SK-N-MC (cell line): Measurements from ENCODE around the gene HMCES.
A peak's percentile ranks its signal among the peaks of the same experiment; 100 is the strongest.

Experiments
- DNase-seq: peaks from one replicate; pipeline ENCODE4 v3.0.0-alpha.2; 2011; ENCODE audit warnings: low read depth, low spot score
- H3K27ac ChIP-seq: fragments of 200-600 bp; sonication (generic); 2 replicates; pipeline ENCODE4 v1.5.1; 2016; ENCODE audit warnings: mixed run types
- H3K36me3 ChIP-seq: fragments of 200-600 bp; sonication (generic); 2 replicates; pipeline ENCODE4 v1.6.1; 2017; ENCODE audit warnings: antibody characterized with exemption, low read length, mixed read lengths; ENCODE audit not compliant: insufficient read depth
- H3K4me3 ChIP-seq: fragments of 200-600 bp; sonication (generic); 2 replicates; pipeline ENCODE4 v1.5.1; 2016
- H3K9ac ChIP-seq: fragments of 200-600 bp; sonication (generic); 2 replicates; pipeline ENCODE4 v1.8.0; 2017; ENCODE audit warnings: mixed run types, mixed read lengths; ENCODE audit not compliant: insufficient read length
- H3K9me3 ChIP-seq: fragments of 200-600 bp; sonication (generic); 2 replicates; pipeline ENCODE4 v1.6.1; 2017; ENCODE audit warnings: low read depth, mild to moderate bottlenecking, antibody characterized with exemption, low read length, moderate library complexity, mixed read lengths
- EZH2 ChIP-seq: fragments of 200-600 bp; sonication (generic); IDR thresholded peaks from one replicate; pipeline ENCODE4 v1.6.1; 2017; ENCODE audit warnings: antibody characterized with exemption
- FOXP2 ChIP-seq: optimal IDR thresholded peaks from 2 replicates; pipeline ENCODE3; 2011; ENCODE audit warnings: mild to moderate bottlenecking, moderate library complexity; ENCODE audit not compliant: insufficient read depth; ENCODE audit errors: extremely low read length, control extremely low read depth
- POLR2AphosphoS5 ChIP-seq: IDR thresholded peaks from 2 replicates; pipeline ENCODE4 v1.6.1; 2012; ENCODE audit warnings: mild to moderate bottlenecking, low read depth, low read length, borderline replicate concordance

The HMCES gene

DNA sequence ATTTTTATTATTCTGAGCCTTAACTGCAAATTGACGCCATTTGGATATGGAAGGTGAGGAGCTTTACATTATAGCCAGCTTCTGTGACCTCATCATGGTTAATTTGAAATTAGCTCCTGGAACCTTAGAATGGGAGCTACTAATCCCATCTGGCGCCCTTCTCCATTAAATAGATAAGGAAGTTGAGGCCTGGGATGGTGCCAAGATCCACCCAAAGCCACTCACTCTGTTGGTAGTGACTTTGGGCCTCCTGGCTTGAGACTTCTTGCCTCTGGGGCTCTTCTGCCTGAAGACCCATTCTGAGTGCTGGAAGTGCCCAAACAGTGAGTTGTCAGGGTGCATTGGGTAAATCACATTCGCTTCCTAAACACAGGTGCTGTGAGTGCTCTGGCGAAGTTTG, 12.0 kb upstream of the HMCES start:
- Histone ChIP-seq H3K4me3 (no peak overlapping the region), H3K9ac (no peak overlapping the region), H3K36me3 (peaks cover 89% of the 10 kb centered on the region), H3K9me3 (no peaks in the 10 kb centered on the region), H3K27ac (no peak overlapping the region)
- DNase-seq: no peak
- no peak for TF ChIP-seq FOXP2
- no peak for TF ChIP-seq EZH2
- TF ChIP-seq POLR2AphosphoS5: no peak

DNA sequence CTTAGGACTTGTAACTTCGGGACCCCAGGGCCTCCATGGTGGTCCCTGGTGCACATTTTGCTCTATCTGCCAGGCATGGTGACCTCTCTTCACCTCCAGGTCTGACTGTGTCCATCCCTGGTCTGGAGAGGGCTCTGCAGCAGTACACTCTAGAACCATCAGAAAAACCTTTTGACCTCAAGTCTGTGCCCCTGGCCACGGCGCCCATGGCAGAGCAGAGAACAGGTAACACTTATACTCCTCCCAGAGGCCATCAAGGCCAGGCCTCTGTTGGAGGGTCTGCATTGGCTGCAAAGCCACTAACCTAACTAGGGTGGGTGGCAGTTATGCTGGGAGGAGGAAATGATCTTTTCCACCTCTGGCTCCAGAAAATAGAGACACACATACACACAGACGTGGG, 10.3 kb upstream of the HMCES start:
- peaks cover 95% of the 10 kb centered on the region for H3K36me3 ChIP-seq
- DNase-seq: no peak
- no peak overlapping the region for H3K9ac ChIP-seq
- no peaks in the 10 kb centered on the region for H3K9me3 ChIP-seq
- TF ChIP-seq FOXP2: no peak
- TF ChIP-seq POLR2AphosphoS5: no peak
- TF ChIP-seq EZH2: no peak
- H3K27ac ChIP-seq: no peak overlapping the region
- H3K4me3 ChIP-seq: no peak overlapping the region

DNA sequence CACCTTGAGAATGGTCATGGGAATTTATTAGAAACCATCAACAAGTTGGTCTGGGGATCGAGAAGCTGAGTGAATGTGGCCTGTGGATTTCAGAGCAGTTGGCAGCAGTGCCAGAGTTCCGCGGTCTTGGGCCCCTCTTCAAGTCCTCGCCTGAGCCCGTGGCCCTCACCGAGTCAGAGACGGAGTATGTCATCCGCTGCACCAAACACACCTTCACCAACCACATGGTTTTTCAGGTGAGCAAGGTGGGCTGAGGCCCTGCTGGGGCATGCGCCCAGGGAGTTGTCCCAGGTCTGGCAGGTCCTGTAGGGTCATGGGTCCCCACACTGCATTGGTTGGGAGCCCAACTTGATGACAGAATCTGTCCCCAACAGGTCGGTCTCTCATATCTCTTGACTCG, 7.0 kb upstream of the HMCES start:
- no peak overlapping the region for H3K9ac ChIP-seq
- no peak overlapping the region for H3K27ac ChIP-seq
- no peak overlapping the region for H3K4me3 ChIP-seq
- TF ChIP-seq EZH2: no peak
- no peaks in the 10 kb centered on the region for H3K9me3 ChIP-seq
- peaks cover 98% of the 10 kb centered on the region for H3K36me3 ChIP-seq
- no peak for DNase-seq

DNA sequence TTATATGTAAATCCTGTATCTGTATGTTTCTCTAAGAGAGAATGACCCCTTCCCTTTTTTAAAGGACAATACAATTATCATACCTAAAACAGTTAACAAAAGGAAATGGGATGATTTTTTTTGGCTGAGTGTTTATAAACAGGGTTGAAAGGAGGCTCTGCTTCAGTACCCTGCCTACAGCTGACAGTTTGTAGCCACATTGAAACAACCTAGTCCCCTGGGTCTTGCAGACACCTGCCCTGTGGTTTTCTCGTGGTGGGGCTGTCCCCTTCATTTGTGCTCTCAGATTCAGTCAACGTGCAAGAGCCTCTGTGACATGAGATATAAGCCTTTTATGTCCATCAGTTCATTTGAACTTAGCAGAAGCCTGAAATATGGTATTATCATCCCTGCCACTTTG, 2.3 kb upstream of the HMCES start:
- Histone ChIP-seq H3K4me3 (no peak overlapping the region), H3K36me3 (peaks cover 63% of the 10 kb centered on the region), H3K9ac (no peak overlapping the region), H3K27ac (0 out of 2 replicates have a peak overlapping the region, but pooled peaks have one; percentile 6), H3K9me3 (no peaks in the 10 kb centered on the region)
- TF ChIP-seq POLR2AphosphoS5: no peak
- no peak for TF ChIP-seq EZH2
- TF ChIP-seq FOXP2: no peak
- DNase-seq: no peak

DNA sequence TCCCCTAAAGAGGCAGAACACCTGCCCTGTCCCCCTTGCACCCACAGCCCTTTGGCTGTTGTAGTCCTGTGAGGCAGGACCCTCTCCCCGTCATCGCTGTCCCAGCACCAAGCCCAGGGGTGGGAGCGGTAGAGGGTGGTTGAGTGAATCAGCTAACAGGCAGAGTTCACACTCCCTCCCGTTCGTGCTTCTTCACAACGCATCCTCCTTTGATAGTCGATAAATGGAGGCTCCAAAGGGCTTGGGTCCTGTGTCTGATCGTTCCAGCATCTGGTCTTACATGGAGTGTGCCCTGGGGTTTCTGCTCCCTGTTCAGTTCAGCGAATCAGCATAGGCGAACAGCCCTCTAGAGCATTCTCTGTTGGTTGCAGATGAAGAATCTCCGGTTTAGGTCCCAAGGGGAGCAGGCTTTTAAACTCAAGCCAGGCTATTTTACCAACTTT, 820 bp upstream of the HMCES start:
- Histone ChIP-seq H3K9me3 (no peaks in the 10 kb centered on the region), H3K36me3 (peaks cover 49% of the 10 kb centered on the region), H3K9ac (peak overlapping the region; percentile 79), H3K4me3 (peak overlapping the region; percentile 79), H3K27ac (peak overlapping the region; percentile 83)
- DNase-seq: no peak
- no peak for TF ChIP-seq POLR2AphosphoS5
- no peak for TF ChIP-seq EZH2

DNA sequence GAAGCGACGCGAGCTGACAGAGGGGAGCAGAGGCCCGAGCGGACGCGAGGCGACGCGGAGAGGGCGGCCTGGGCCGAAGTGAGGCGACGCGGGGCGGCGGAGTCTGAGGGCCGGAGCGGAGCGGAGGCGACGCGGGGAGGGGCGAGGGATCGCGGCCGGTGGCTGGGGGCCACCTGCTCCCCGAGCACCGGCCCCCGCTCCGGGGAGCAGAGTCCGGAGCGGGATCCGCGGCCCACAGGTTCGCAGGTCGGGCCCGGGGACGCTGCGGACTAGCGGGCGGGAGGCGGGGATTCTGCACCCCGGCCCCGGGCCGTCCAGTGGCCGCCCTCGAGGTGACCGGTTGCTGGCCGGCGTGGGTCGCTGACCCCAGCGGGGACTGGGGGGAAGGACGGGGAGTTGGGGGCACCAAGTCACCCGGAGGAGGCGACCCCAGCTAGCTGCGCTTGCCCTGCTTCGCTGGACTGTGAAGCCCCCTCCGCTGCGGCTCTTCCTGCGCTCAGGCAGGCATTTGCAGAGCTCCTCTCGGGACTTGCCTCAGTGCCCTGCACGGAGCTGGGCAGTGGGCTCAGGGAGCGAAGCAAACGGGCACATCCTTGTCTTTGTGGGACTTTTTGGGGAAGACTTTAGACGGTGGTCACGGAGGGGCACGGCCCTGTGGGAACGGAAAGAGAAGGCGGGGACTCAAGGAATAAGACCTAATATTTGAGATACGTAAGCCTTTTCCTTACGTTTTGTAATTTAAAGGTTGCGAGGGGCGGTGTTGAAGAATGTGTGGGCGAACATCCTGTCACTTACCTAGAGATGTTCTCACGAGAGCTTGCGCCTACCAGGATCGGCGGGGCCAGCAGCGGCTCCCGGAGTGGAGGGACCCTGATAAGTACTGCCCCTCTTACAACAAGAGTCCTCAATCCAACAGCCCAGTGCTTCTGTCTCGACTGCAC, 566 bp downstream of the HMCES start:
- Histone ChIP-seq H3K9ac (peak overlapping the region; percentile 79), H3K27ac (no peak overlapping the region), H3K9me3 (no peaks in the 10 kb centered on the region), H3K4me3 (peak overlapping the region; percentile 79), H3K36me3 (peaks cover 37% of the 10 kb centered on the region)
- TF ChIP-seq FOXP2 (no peak), EZH2 (no peak), POLR2AphosphoS5 (no peak)
- no peak for DNase-seq

DNA sequence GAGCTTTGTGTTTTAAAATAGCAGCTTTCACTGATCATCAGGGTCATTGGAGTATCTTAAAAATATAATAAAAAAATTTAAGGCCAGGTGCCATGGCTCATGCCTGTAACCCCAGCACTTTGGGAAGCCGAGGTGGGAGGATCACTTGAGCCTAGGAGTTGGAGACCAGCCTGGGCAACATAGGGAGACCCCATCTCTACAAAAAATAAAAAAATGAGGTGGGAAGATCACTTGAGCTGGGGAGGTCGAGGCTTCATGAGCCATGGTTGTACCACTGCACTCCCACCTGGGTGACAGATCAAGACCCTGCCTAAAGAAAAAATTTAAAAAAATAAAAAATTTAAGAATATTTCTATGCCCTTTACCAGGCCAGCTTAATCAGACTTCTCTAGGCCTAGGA, 1.5 kb downstream of the HMCES start:
- peak overlapping the region; percentile 79 for H3K4me3 ChIP-seq
- peaks cover 27% of the 10 kb centered on the region for H3K36me3 ChIP-seq
- TF ChIP-seq FOXP2 (no peak), EZH2 (no peak), POLR2AphosphoS5 (no peak)
- no peak overlapping the region for H3K27ac ChIP-seq
- no peak overlapping the region for H3K9ac ChIP-seq
- no peaks in the 10 kb centered on the region for H3K9me3 ChIP-seq
- DNase-seq: no peak

DNA sequence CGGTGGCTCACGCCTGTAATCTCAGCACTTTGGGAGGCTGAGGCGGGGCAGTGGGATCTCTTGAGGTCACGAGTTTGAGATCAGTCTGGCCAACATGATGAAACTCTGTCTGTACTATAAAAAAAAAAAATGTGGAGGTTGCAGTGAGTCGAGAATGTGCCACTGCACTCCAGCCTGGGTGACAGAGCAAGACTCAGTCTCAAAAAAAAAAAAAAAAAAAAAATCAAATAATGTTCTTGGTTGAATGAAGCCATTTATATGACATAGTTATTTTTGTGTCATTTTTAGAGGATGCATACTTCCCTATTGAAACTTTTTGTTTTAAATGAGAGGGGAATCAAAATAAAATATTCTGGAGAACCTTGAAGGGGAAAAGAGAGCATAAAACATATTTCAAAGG, 3.1 kb downstream of the HMCES start:
- H3K36me3 ChIP-seq: peaks cover 12% of the 10 kb centered on the region
- H3K9me3 ChIP-seq: no peaks in the 10 kb centered on the region
- no peak for DNase-seq
- H3K4me3 ChIP-seq: no peak overlapping the region
- TF ChIP-seq POLR2AphosphoS5 (no peak), EZH2 (no peak), FOXP2 (no peak)
- H3K27ac ChIP-seq: peak overlapping the region; percentile 2; the same call in 1 of the 2 replicates
- no peak overlapping the region for H3K9ac ChIP-seq
